Left ventricle myocardium inferior (tissue), 1 donor: ENCODE data around the gene NCLN. TPM values are rescaled to one million over a fixed set of nuclear protein-coding genes. Genes with fewer than 3 reads are reported as not detected.
A peak's percentile ranks its signal among the peaks of the same experiment; 100 is the strongest.

Experiments
- DNase-seq: peaks from one replicate; pipeline ENCODE4 v3.0.0-alpha.2; 2020
- H3K27ac ChIP-seq: fragments of 200-600 bp; replicated peaks from 2 replicates; pipeline ENCODE4 v1.8.0; 2021
- H3K27me3 ChIP-seq: fragments of 200-600 bp; 2 replicates; pipeline ENCODE4 v1.8.0; 2021; ENCODE audit warnings: low read depth
- H3K36me3 ChIP-seq: fragments of 200-600 bp; 2 replicates; pipeline ENCODE4 v1.8.0; 2021
- H3K4me1 ChIP-seq: fragments of 200-600 bp; 2 replicates; pipeline ENCODE4 v1.8.0; 2021
- H3K4me3 ChIP-seq: fragments of 200-600 bp; 2 replicates; pipeline ENCODE4 v1.8.0; 2021; ENCODE audit warnings: mild to moderate bottlenecking, moderate library complexity
- H3K9me3 ChIP-seq: fragments of 200-600 bp; replicated peaks from 2 replicates; pipeline ENCODE4 v1.8.0; 2021
- CTCF ChIP-seq: fragments of 200-600 bp; IDR thresholded peaks from 2 replicates; pipeline ENCODE4 v1.8.0; 2021; ENCODE audit warnings: antibody characterized with exemption, mild to moderate bottlenecking, borderline replicate concordance
- intact Hi-C: fragments of 100-400 bp; cut with micrococcal nuclease; formaldehyde crosslinking; loops from one replicate; pipeline ENCODE4 v1.11.0; 2022
- total RNA-seq: library from RNA; stranded (reverse); fragmentation: NEBNext Ultra II Directional; extraction: Animal tissue kit (Norgen Biotek cat#: 25700); gene quantifications from one replicate; pipeline ENCODE4 v1.2.1, GENCODE V29; 2021
- donor health status: DM: no; HTN: yes; CAD: no; lungs with severe emphysema.

NCLN gene
- total RNA-seq, 1 donor from 2014 or later: 28.3 TPM

DNA sequence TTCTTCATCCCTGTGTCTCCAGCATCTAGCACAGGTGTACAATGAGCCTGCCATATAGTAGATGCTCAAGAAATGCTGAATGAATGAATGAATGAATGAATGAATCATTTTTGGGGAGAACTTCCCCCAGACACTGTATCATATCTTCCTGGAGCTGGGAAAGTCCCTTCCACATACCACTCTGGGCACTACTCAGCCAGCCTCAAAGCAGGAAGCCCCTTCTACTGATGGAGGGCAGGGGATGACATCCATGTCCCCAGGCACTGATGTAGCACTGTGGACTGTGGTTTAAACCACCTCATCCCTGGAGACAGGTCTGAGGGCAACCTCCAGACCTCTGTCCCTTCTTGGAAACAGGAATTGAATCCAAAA is 45.1 kb upstream of the NCLN start:
- H3K27ac ChIP-seq: no peak overlapping the region
- H3K27me3 ChIP-seq: no peaks in the 10 kb centered on the region
- H3K9me3 ChIP-seq: peaks cover 13% of the 10 kb centered on the region
- intact Hi-C loops: no loop called here
- H3K36me3 ChIP-seq: no peaks in the 10 kb centered on the region
- DNase-seq: no peak
- H3K4me1 ChIP-seq: peaks cover 33% of the 10 kb centered on the region
- no peak overlapping the region for H3K4me3 ChIP-seq
- no peak for TF ChIP-seq CTCF

- H3K36me3 ChIP-seq: no peaks in the 10 kb centered on the region
- no peak for TF ChIP-seq CTCF
- no peak overlapping the region for H3K4me3 ChIP-seq
- H3K9me3 ChIP-seq: peaks cover 13% of the 10 kb centered on the region
- H3K27ac ChIP-seq: peak overlapping the region; percentile 73
- no peaks in the 10 kb centered on the region for H3K27me3 ChIP-seq
- intact Hi-C loops: no loop called here
- H3K4me1 ChIP-seq: peaks cover 19% of the 10 kb centered on the region
- no peak for DNase-seq
These were observed 43.4 kb upstream of the NCLN start for GRCh38 chr19:3142292-3142670.

DNA sequence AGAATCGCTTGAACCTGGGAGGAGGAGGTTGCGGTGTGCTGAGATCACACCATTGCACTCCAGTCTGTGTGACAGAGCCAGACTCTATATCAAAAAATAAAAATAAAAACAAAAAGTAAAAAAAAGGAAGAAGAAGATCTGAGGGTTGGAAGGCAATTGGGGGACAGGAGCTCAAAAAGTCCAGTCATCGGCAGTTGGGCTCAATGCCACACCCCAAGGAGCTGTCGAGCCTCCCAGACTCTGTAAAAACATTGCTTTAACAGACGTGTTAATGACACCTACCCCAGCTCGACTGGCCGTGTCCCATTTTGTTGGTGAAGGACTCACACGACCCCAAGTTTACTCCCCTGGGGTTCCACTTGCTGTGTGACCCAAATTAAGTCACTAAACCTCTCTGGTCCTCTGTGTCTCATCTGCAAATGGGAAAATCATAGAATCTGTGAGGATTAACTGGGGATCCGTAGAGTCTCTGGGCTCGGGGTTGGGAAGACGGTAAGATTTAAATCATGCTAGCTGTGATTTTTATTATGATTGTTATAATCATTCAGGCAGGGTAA is 42.9 kb upstream of the NCLN start:
- no peak for DNase-seq
- H3K9me3 ChIP-seq: peaks cover 13% of the 10 kb centered on the region
- no peaks in the 10 kb centered on the region for H3K36me3 ChIP-seq
- H3K4me3 ChIP-seq: no peak overlapping the region
- intact Hi-C loops: no loop called here
- H3K27ac ChIP-seq: peak overlapping the region; percentile 73
- TF ChIP-seq CTCF: no peak
- H3K27me3 ChIP-seq: no peaks in the 10 kb centered on the region
- H3K4me1 ChIP-seq: peaks cover 15% of the 10 kb centered on the region

DNA sequence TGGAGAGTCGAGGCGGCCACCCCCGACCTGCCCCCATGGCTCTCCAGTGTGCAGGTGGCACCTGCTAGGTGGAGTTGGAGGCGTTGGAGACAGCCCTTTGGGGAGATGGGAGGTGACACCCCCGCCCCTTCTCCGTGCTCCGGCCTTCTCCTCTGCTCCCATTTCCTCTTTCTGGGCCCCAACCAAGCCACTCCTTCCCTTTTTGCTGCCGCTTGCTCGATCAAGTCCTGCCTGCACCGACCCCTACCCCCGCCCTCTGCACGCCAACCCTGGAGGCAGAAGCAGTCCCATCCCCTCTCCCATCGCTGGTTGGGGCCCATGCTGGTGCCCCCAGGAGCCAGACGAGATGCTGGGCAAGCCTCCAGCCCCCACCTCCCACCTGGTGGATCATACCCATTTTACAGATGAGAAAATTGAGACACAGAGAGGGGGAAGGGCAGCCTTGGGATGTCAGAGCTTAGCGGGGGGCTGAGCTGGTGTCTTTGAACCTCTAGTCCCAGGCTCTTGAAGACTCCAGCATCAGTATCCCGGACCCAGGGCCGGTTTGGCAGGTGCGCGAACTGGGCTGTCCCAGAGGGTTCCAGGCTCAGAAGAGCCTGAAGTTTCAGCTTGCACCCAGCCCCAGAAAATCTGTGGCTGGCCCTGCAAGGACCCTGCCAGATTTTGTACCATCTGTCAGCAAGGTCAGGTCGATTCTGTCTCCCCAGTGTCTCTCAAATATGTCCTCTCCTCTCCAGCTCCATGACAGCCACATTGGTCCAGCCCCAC is 39.6 kb upstream of the NCLN start:
- H3K27ac ChIP-seq: peak overlapping the region; percentile 5
- no peaks in the 10 kb centered on the region for H3K9me3 ChIP-seq
- intact Hi-C loops: no loop called here
- no peaks in the 10 kb centered on the region for H3K36me3 ChIP-seq
- DNase-seq: peak; percentile 49
- no peak overlapping the region for H3K4me3 ChIP-seq
- peaks cover 15% of the 10 kb centered on the region for H3K4me1 ChIP-seq
- peaks cover 15% of the 10 kb centered on the region for H3K27me3 ChIP-seq
- TF ChIP-seq CTCF: no peak

DNA sequence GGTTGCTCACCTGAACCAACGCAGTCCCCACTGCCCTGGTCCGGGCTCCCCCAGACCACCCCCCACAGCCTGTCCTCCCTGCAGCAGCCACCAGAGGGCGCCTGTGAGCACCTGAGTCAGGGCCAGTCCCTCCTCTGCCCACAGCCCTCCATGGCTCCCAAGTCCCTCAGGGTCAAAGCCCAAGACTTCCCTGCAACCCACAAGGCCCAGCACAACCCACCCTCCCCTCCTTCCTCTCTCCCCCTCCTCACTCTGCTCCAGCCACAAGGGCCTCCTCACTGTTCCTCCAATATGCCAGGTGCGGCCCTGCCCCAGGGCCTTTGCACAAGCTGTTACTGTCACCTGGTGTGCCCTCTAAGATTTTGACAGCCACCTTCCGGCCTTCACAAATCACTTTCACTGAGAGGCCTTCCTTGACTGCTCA is 39.0 kb upstream of the NCLN start:
- no peak overlapping the region for H3K27ac ChIP-seq

More for the DNA sequence above, 39.0 kb upstream of the NCLN start:
- no peak overlapping the region for H3K4me3 ChIP-seq
- TF ChIP-seq CTCF: peak; percentile 65
- intact Hi-C loops: no loop called here
- DNase-seq: no peak
- peaks cover 21% of the 10 kb centered on the region for H3K27me3 ChIP-seq
- no peaks in the 10 kb centered on the region for H3K9me3 ChIP-seq
- H3K36me3 ChIP-seq: no peaks in the 10 kb centered on the region
- peaks cover 10% of the 10 kb centered on the region for H3K4me1 ChIP-seq
